HEK293 (cell line): ENCODE measurements around the gene PRAC1.

ENCODE experiments used
- CTCF ChIP-seq: fragments of 450-650 bp; formaldehyde crosslinking; IDR thresholded peaks from 2 replicates; pipeline ENCODE4 v1.5.1; 2016; ENCODE audit warnings: missing biosample characterization, missing genetic modification characterization
- HOXA7 ChIP-seq: sonication (generic); formaldehyde crosslinking; IDR thresholded peaks from 2 replicates; pipeline ENCODE4 v1.8.1; 2022; ENCODE audit warnings: missing genetic modification reagents, borderline replicate concordance
- KLF16 ChIP-seq: fragments of 450-650 bp; formaldehyde crosslinking; IDR thresholded peaks from 2 replicates; pipeline ENCODE4 v1.5.1; 2017; ENCODE audit warnings: missing biosample characterization, missing genetic modification characterization
- OSR2 ChIP-seq: fragments of 450-650 bp; formaldehyde crosslinking; IDR thresholded peaks from 2 replicates; pipeline ENCODE4 v1.5.1; 2016; ENCODE audit warnings: missing biosample characterization, missing genetic modification characterization
- PRDM1 ChIP-seq: fragments of 450-650 bp; formaldehyde crosslinking; IDR thresholded peaks from 2 replicates; pipeline ENCODE4; 2016; ENCODE audit warnings: missing biosample characterization, missing genetic modification characterization
- PRDM10 ChIP-seq: fragments of 450-650 bp; formaldehyde crosslinking; IDR thresholded peaks from 2 replicates; pipeline ENCODE4 v1.5.1; 2016; ENCODE audit warnings: missing biosample characterization, missing genetic modification characterization
- TRIM28 ChIP-seq: IDR thresholded peaks from 2 replicates; pipeline ENCODE4 v1.6.1; 2011; ENCODE audit warnings: low read length, control low read depth, borderline replicate concordance
- ZNF10 ChIP-seq: fragments of 450-650 bp; formaldehyde crosslinking; IDR thresholded peaks from 2 replicates; pipeline ENCODE4 v1.5.1; 2017; ENCODE audit warnings: missing biosample characterization, missing genetic modification characterization
- ZNF146 ChIP-seq: fragments of 450-650 bp; formaldehyde crosslinking; IDR thresholded peaks from 2 replicates; pipeline ENCODE4 v1.5.1; 2016; ENCODE audit warnings: missing biosample characterization, missing genetic modification characterization
- ZNF174 ChIP-seq: fragments of 450-650 bp; formaldehyde crosslinking; IDR thresholded peaks from 2 replicates; pipeline ENCODE4 v1.5.0; 2017; ENCODE audit warnings: missing biosample characterization, mild to moderate bottlenecking, missing genetic modification characterization
- ZNF600 ChIP-seq: fragments of 450-650 bp; formaldehyde crosslinking; IDR thresholded peaks from 2 replicates; pipeline ENCODE4 v1.5.1; 2016; ENCODE audit warnings: missing biosample characterization, missing genetic modification characterization
- ZNF777 ChIP-seq: fragments of 450-650 bp; formaldehyde crosslinking; IDR thresholded peaks from 2 replicates; pipeline ENCODE4 v1.5.1; 2017; ENCODE audit warnings: missing biosample characterization, missing genetic modification characterization, borderline replicate concordance
- ZNF830 ChIP-seq: fragments of 450-650 bp; IDR thresholded peaks from 2 replicates; pipeline ENCODE4 v1.5.0; 2018; ENCODE audit warnings: missing biosample characterization, missing genetic modification characterization, low read depth, mild to moderate bottlenecking, moderate library complexity
- ZSCAN5A ChIP-seq: fragments of 450-650 bp; formaldehyde crosslinking; IDR thresholded peaks from 2 replicates; pipeline ENCODE4 v1.5.1; 2016; ENCODE audit warnings: missing biosample characterization, missing genetic modification characterization

GRCh38 chr17:48769009-48769675 lies 46.8 kb upstream of the PRAC1 start:
- TF ChIP-seq CTCF (tag by site-specific recombination) (no peak), ZNF174 (tag by site-specific recombination) (no peak), PRDM1 (no peak), HOXA7 (no peak), ZNF777 (no peak), ZNF600 (tag by site-specific recombination) (no peak), ZNF830 (no peak), TRIM28 (no peak), ZNF10 (tag by site-specific recombination) (no peak), PRDM10 (tag by site-specific recombination) (no peak), ZNF146 (tag by site-specific recombination) (no peak), OSR2 (tag by site-specific recombination) (no peak), KLF16 (tag by site-specific recombination) (no peak), ZSCAN5A (tag by site-specific recombination) (no peak)
